Heart right ventricle (tissue), 16 donors: ENCODE results near the gene ELP6. TPM values are rescaled to one million over a fixed set of nuclear protein-coding genes. Genes with fewer than 3 reads are reported as not detected.

Experiments used
- ATAC-seq, 8 donors: fragments of 200-7000 bp; cut with Tn5 transposase; one replicate each; pipeline ENCODE4 v1.9.1; 2020; ENCODE audit warnings: mild to moderate bottlenecking in 8 of 8, moderate library complexity in 8 of 8, moderate number of reproducible peaks in 1 of 8
- DNase-seq, 2 donors: peaks; one replicate each; pipeline ENCODE4 v3.0.0-alpha.2; 2020
- H3K27ac ChIP-seq, 10 donors: fragments of 200-600 bp; sonication (generic) in 2 of 10; one replicate each; pipeline versions ENCODE4 v1.5.0 to v1.8.0; 2020 to 2022; ENCODE audit warnings: mild to moderate bottlenecking in 3 of 10
- H3K27me3 ChIP-seq, 7 donors: fragments of 200-600 bp; one replicate each; pipeline ENCODE4 v1.8.0; 2021 to 2022; ENCODE audit warnings: mild to moderate bottlenecking in 2 of 7
- H3K36me3 ChIP-seq, 9 donors: fragments of 200-600 bp; sonication (generic) in 1 of 9; one replicate each; pipeline versions ENCODE4 v1.5.0 to v1.8.0; 2020 to 2022; ENCODE audit warnings: mild to moderate bottlenecking in 2 of 9
- H3K4me1 ChIP-seq, 9 donors: fragments of 200-600 bp; sonication (generic) in 1 of 9; one replicate each; pipeline versions ENCODE4 v1.5.0 to v1.8.0; 2020 to 2022; ENCODE audit warnings: mild to moderate bottlenecking in 4 of 9
- H3K4me3 ChIP-seq, 10 donors: fragments of 200-600 bp; sonication (generic) in 2 of 10; one replicate each; pipeline versions ENCODE4 v1.5.0 to v1.8.0; 2020 to 2022; ENCODE audit warnings: mild to moderate bottlenecking in 7 of 10, moderate library complexity in 2 of 10
- H3K9me3 ChIP-seq, 11 donors: fragments of 200-600 bp in 10 of 11; sonication (generic) in 2 of 11; one replicate each; pipeline versions ENCODE4 v1.5.0 to v1.8.0; 2013 to 2022; ENCODE audit warnings: mild to moderate bottlenecking in 2 of 11, control low read depth in 1 of 11, moderate library complexity in 1 of 11
- WGBS, 2 donors: extraction: QIAGEN DNeasy Blood & Tissue Kit; methylation state at CpG; one replicate each; pipeline ENCODE4 v1.1.7; 2013; ENCODE audit warnings: inconsistent platforms in 1 of 2; 5-methylcytosine and 5-hydroxymethylcytosine counted together
- intact Hi-C, 10 donors: fragments of 100-400 bp; cut with DNase I; formaldehyde crosslinking; loops; one replicate each; pipeline versions ENCODE4 v1.11.1 to v1.14.2; 2022
- polyA plus RNA-seq, 2 donors: library from polyadenylated mRNA; stranded (reverse); fragments of 200-250 nt; gene quantifications; one replicate each; pipeline ENCODE4 v1.2.3, GENCODE V29; 2013
- total RNA-seq, 10 donors: library from RNA; stranded (reverse); fragmentation: NEBNext Ultra II Directional in 3 of 10; extraction: Animal tissue kit (Norgen Biotek cat#: 25700) in 3 of 10; gene quantifications; one replicate each; pipeline versions ENCODE4 v1.2.1 to v1.2.4, GENCODE V29; 2021 to 2023
- TF ChIP-seq, protein P1 (sequence below), 9 donors: fragments of 200-600 bp; sonication (generic) in 2 of 9; IDR thresholded peaks; one replicate each; pipeline versions ENCODE4 v1.5.0 to v1.8.0; 2021 to 2022; ENCODE audit warnings: antibody characterized with exemption in 9 of 9, mild to moderate bottlenecking in 5 of 9, moderate library complexity in 1 of 9
- donor health status: Arrhythmogenic right ventricular cardiomyopathy.
- donor health status: ischemic (EF 13 %, LVEDD 7.1; RV severe dilation, severe dysfunction).
- donor health status: healthy with polysubstance abuse.
- donor health status: DM: no; HTN: yes; CAD: no.
- donor health status: DM: no; HTN: no; CAD: no.
- donor health status: ischemic (EF 25% LVEDD 6.9; RV normal size, moderate dysfunction).
- donor health status: ischemic (EF 25% LVEDD 5.7; RV mildly dilated, moderate dysfunction).
- donor health status: healthy.
- donor health status: DM: yes; HTN: yes; CAD: no.
- donor health status: Ischemic cardiomyopathy.
- donor health status: ischemic (EF 35%, LVEDD 5.7; RV mildly dilated, moderate dysfunction).
- donor health status: nonischemic (EF 11% LVEDD 7.7; RV severe dilation, severe dysfunction).
- donor health status: DM: yes; HTN: yes; CAD: no.
- donor health status: PGD.
- donor health status: ischemic (EF 29% LVEDD 5.4; RV normal size, mild dysfunction).
- donor health status: nonischemic (EF 23%, LVEDD 6.1; RV moderate dilation, normal function).

The ELP6 gene
- total and polyA plus RNA-seq, 12 donors: 16.5 to 31.3 (median 21.2) TPM

DNA sequence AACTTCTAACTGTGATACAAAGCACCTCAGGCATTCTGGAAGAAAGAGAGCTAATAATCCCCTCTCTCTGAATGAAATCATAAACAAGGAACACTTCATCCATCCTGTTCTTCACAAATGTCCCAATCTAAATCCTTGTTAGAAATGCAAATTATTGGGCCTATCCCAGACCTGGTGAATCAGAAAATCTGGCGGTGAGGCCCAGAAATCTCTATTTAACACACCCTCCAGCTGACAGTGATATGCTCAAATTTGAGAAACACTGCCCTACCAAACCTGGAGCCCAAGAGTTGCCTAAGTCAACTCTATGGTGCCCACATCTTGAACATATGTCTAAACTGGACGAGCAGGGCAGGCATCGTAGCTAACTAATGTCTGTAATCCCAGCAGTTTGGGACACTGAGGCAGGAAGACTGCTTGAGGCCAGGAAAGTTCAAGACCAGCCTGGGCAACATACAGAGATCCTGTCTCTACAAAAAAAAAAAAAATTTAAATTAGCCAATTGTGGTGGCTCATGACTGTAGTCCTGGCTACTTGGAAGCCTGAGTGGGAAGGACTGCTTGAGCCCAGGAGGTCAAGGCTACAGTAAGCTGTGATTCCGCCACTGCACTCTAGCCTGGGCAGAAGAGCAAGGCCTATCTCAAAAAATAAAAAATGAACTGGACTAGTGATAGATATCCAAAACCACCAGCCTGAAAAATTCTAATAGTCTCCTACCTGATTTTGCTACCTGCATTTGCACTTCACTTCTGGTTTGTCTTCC, 60.9 kb downstream of the ELP6 start:
- WGBS, 2 donors: 93 to 99% methylated on average over 4 of the region's 4 CpGs
- Histone ChIP-seq H3K4me1 (peaks cover 0 to 12% (median 4%) of the 10 kb centered on the region in 9 donors), H3K27ac (no peak overlapping the region), H3K4me3 (no peak overlapping the region), H3K9me3 (peaks cover 0 to 11% (median 0%) of the 10 kb centered on the region in 11 donors), H3K36me3 (no peaks in the 10 kb centered on the region), H3K27me3 (no peaks in the 10 kb centered on the region)
- ATAC-seq (no peak), DNase-seq (no peak)
- TF ChIP-seq, protein P1, sequence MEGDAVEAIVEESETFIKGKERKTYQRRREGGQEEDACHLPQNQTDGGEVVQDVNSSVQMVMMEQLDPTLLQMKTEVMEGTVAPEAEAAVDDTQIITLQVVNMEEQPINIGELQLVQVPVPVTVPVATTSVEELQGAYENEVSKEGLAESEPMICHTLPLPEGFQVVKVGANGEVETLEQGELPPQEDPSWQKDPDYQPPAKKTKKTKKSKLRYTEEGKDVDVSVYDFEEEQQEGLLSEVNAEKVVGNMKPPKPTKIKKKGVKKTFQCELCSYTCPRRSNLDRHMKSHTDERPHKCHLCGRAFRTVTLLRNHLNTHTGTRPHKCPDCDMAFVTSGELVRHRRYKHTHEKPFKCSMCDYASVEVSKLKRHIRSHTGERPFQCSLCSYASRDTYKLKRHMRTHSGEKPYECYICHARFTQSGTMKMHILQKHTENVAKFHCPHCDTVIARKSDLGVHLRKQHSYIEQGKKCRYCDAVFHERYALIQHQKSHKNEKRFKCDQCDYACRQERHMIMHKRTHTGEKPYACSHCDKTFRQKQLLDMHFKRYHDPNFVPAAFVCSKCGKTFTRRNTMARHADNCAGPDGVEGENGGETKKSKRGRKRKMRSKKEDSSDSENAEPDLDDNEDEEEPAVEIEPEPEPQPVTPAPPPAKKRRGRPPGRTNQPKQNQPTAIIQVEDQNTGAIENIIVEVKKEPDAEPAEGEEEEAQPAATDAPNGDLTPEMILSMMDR (IDR thresholded peaks at IDR 0.05): no peak
- intact Hi-C loops: no loop called here

Other genes with a start within 250 kb of the ELP6 start
- 10 to 100 TPM in 2 of 10 donors, 1 to 10 TPM in 8; 6.3 to 12.9 (median 8.5) TPM for gene KIF9, start 230.9 kb downstream of the ELP6 start, total RNA-seq
- 10 to 100 TPM in 1 of 2 donors, 1 to 10 TPM in 1; 4.2 to 16.6 TPM for gene KIF9, start 230.9 kb downstream of the ELP6 start, polyA plus RNA-seq
- gene KLHL18, start 230.8 kb downstream of the ELP6 start, total RNA-seq: 10 to 100 TPM; 32.1 to 52.5 (median 41.6) TPM
- 10 to 100 TPM; 58.5 to 85.7 TPM for gene KLHL18, start 230.8 kb downstream of the ELP6 start, polyA plus RNA-seq
- gene PTPN23, start 132.7 kb downstream of the ELP6 start, total RNA-seq: 10 to 100 TPM; 16.4 to 23.4 (median 19.6) TPM
- 10 to 100 TPM in 1 of 2 donors, 1 to 10 TPM in 1; 9.2 to 23.0 TPM for gene PTPN23, start 132.7 kb downstream of the ELP6 start, polyA plus RNA-seq
- 10 to 100 TPM; 31.7 to 56.7 (median 40.4) TPM for gene SCAP, start 37.8 kb downstream of the ELP6 start, total RNA-seq
- gene SCAP, start 37.8 kb downstream of the ELP6 start, polyA plus RNA-seq: 10 to 100 TPM; 38.8 to 44.0 TPM
- gene CSPG5, start 65.2 kb upstream of the ELP6 start, total RNA-seq: under 1 TPM in 9 of 10 donors, not detected in 1; 0.18 to 0.79 (median 0.31) TPM
- gene CSPG5, start 65.2 kb upstream of the ELP6 start, polyA plus RNA-seq: under 1 TPM; 0.07 to 0.28 TPM